Dermis blood vessel endothelial cell (primary cell): ENCODE measurements around the gene ZNF106. TPM values are rescaled to one million over a fixed set of nuclear protein-coding genes. Genes with fewer than 3 reads are reported as not detected.

Source experiments
- DNase-seq: peaks from one replicate; pipeline ENCODE4 v3.0.0; 2010
- total RNA-seq: library from RNA; depleted of rRNA; stranded (reverse); fragments of >200 nt; gene quantifications from 2 replicates; pipeline ENCODE4 v1.2.3, GENCODE V29; 2014

ZNF106 gene
- total RNA-seq, 1 donor from 2014 or later: 46.3 TPM

- no peak for DNase-seq
These were observed 124.9 kb downstream of the ZNF106 start for GRCh38 chr15:42365921-42366550.

- peak; percentile 85 for DNase-seq
These were observed 126.4 kb downstream of the ZNF106 start for GRCh38 chr15:42364529-42364928.

GRCh38 chr15:42363942-42364341 is 127.0 kb downstream of the ZNF106 start:
- DNase-seq: no peak

DNA sequence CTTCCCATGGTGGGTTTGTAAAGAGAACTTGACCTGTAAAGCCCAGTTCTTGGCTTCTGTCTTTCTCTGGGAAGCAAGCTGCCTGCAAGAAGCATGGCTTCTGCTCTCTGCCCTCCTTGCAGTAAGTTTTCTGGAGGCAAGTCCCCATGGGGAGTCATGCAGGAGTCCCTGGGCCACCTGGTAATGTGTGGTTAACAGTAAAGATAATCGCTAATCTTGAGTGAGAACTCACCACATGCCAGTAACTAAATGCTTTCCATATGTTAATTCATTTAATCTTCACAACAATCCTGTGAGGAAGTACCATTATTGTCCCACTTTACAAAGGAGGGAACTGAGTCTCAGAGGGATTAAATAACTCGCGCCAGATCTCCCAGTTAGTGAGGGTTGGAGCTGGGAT is 127.5 kb downstream of the ZNF106 start:
- no peak for DNase-seq

Other genes starting within 250 kb of the ZNF106 start
- 11.1 and 18.6 TPM in 2 replicates for gene GANC, start 217.9 kb downstream of the ZNF106 start, total RNA-seq
- 60.6 and 62.3 TPM in 2 replicates for gene TMEM87A, start 217.7 kb downstream of the ZNF106 start, total RNA-seq
- gene CAPN3, start 131.6 kb downstream of the ZNF106 start, total RNA-seq: 0.37 and 2.4 TPM in 2 replicates
- 181 and 203 TPM in 2 replicates for gene SNAP23, start 4.5 kb upstream of the ZNF106 start, total RNA-seq
- 32.8 and 36.3 TPM in 2 replicates for gene LRRC57, start 57.7 kb upstream of the ZNF106 start, total RNA-seq
- 32.0 and 52.4 TPM in 2 replicates for gene HAUS2, start 57.7 kb upstream of the ZNF106 start, total RNA-seq
- gene STARD9, start 84.5 kb upstream of the ZNF106 start, total RNA-seq: 23.0 and 35.4 TPM in 2 replicates
- 12.9 and 17.0 TPM in 2 replicates for gene CDAN1, start 246.0 kb upstream of the ZNF106 start, total RNA-seq